Endodermal cell (in vitro differentiated cells): ENCODE measurements around the gene KCNH6. TPM values are rescaled to one million over a fixed set of nuclear protein-coding genes. Genes with fewer than 3 reads are reported as not detected.

Experiments used
- DNase-seq: peaks from one replicate; pipeline ENCODE4 v3.0.0-alpha.2; 2017
- H3K27ac ChIP-seq: 2 replicates; pipeline ENCODE4 v1.5.1; 2013; ENCODE audit warnings: mild to moderate bottlenecking, low read depth, low read length, moderate library complexity
- H3K27me3 ChIP-seq: 2 replicates; pipeline ENCODE4 v1.6.1; 2013; ENCODE audit warnings: mild to moderate bottlenecking, low read length, moderate library complexity; ENCODE audit not compliant: insufficient read depth, control insufficient read depth, poor library complexity, severe bottlenecking
- H3K36me3 ChIP-seq: 2 replicates; pipeline ENCODE4 v1.7.0; 2013; ENCODE audit warnings: mild to moderate bottlenecking, low read length, moderate library complexity; ENCODE audit not compliant: control insufficient read depth, insufficient read depth
- H3K4me1 ChIP-seq: one replicate; pipeline ENCODE4 v1.7.0; 2013; ENCODE audit warnings: low read length; ENCODE audit not compliant: control insufficient read depth, insufficient read depth
- H3K4me3 ChIP-seq: 2 replicates; pipeline ENCODE4 v1.5.1; 2013; ENCODE audit warnings: mild to moderate bottlenecking, low read length, moderate library complexity
- H3K9ac ChIP-seq: 2 replicates; pipeline ENCODE4 v1.6.1; 2013; ENCODE audit warnings: mild to moderate bottlenecking, low read length, moderate library complexity; ENCODE audit not compliant: poor library complexity, severe bottlenecking; ENCODE audit errors: extremely low read depth
- H3K9me3 ChIP-seq: 2 replicates; pipeline ENCODE4 v1.6.1; 2013; ENCODE audit warnings: mild to moderate bottlenecking, low read length, moderate library complexity; ENCODE audit not compliant: control insufficient read depth
- H3K27ac Mint-ChIP-seq: 2 replicates; pipeline ENCODE4 v1.8.0; 2020; ENCODE audit warnings: mixed read lengths
- H3K27me3 Mint-ChIP-seq: 2 replicates; pipeline ENCODE4 v1.8.0; 2021; ENCODE audit warnings: mild to moderate bottlenecking, mixed read lengths; ENCODE audit not compliant: insufficient read depth
- H3K36me3 Mint-ChIP-seq: 2 replicates; pipeline ENCODE4 v1.8.0; 2020; ENCODE audit warnings: low read depth, mixed read lengths
- H3K4me1 Mint-ChIP-seq: 2 replicates; pipeline ENCODE4 v1.8.0; 2020; ENCODE audit warnings: mixed read lengths
- H3K4me3 Mint-ChIP-seq: 2 replicates; pipeline ENCODE4 v1.8.0; 2020; ENCODE audit warnings: mild to moderate bottlenecking, moderate library complexity, mixed read lengths
- H3K9me3 Mint-ChIP-seq: 2 replicates; pipeline ENCODE4 v1.8.0; 2020; ENCODE audit warnings: mild to moderate bottlenecking, mixed read lengths
- WGBS, 2 experiments: methylation state at CpG; one replicate each; pipeline versions ENCODE4 v1.1.5 to v1.1.7; 2013; ENCODE audit warnings: missing lambda C conversion rate in 2 of 2, mixed read lengths in 1 of 2; ENCODE audit not compliant: insufficient coverage in 1 of 2, insufficient read length in 1 of 2; 5-methylcytosine and 5-hydroxymethylcytosine counted together
- total RNA-seq, 2 donors: library from RNA; stranded (reverse); fragmentation: NEBNext Ultra II Directional in 1 of 2; extraction: Animal tissue kit (Norgen Biotek cat#: 25700) in 1 of 2; gene quantifications; 2 replicates in 1 of 2; 3 replicates in 1 of 2; pipeline ENCODE4 v1.2.1, GENCODE V29; 2021
- TF ChIP-seq, protein P1 (sequence below): fragments of 200-600 bp; sonication (generic); conservative IDR thresholded peaks from 2 replicates; pipeline ENCODE4 v1.5.0; 2021; ENCODE audit warnings: antibody characterized with exemption, mild to moderate bottlenecking

Gene KCNH6
- total RNA-seq, 2 donors from 2014 or later: 0.79 to 0.95 TPM

DNA sequence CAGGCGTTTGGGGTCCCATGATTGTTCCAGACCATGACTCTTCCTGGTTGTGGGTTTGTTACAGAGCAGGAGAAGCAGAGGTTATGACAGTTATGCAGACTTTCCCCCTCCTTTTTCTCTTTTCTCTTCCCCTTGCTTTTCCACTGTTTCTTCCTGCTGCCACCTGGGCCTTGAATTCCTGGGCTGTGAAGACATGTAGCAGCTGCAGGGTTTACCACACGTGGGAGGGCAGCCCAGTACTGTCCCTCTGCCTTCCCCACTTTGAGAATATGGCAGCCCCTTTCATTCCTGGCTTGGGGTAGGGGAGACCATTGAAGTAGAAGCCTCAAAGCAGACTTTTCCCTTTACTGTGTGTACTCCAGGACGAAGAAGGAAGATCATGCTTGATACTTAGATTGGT, 69.6 kb downstream of the KCNH6 start:
- Histone ChIP-seq H3K9ac (no peak overlapping the region), H3K4me1 (no peaks in the 10 kb centered on the region), H3K27ac (no peak overlapping the region), H3K27me3 (no peaks in the 10 kb centered on the region), H3K36me3 (peaks cover 42% of the 10 kb centered on the region), H3K4me3 (no peak overlapping the region), H3K9me3 (no peaks in the 10 kb centered on the region)
- H3K4me3 Mint-ChIP-seq: no peak overlapping the region
- no peaks in the 10 kb centered on the region for H3K4me1 Mint-ChIP-seq
- WGBS, 2 experiments: 90 to 92% methylated on average over 3 of the region's 3 CpGs
- no peaks in the 10 kb centered on the region for H3K9me3 Mint-ChIP-seq
- H3K36me3 Mint-ChIP-seq: peaks cover 43% of the 10 kb centered on the region
- DNase-seq: no peak
- no peaks in the 10 kb centered on the region for H3K27me3 Mint-ChIP-seq
- H3K27ac Mint-ChIP-seq: no peak overlapping the region
- TF ChIP-seq, protein P1, sequence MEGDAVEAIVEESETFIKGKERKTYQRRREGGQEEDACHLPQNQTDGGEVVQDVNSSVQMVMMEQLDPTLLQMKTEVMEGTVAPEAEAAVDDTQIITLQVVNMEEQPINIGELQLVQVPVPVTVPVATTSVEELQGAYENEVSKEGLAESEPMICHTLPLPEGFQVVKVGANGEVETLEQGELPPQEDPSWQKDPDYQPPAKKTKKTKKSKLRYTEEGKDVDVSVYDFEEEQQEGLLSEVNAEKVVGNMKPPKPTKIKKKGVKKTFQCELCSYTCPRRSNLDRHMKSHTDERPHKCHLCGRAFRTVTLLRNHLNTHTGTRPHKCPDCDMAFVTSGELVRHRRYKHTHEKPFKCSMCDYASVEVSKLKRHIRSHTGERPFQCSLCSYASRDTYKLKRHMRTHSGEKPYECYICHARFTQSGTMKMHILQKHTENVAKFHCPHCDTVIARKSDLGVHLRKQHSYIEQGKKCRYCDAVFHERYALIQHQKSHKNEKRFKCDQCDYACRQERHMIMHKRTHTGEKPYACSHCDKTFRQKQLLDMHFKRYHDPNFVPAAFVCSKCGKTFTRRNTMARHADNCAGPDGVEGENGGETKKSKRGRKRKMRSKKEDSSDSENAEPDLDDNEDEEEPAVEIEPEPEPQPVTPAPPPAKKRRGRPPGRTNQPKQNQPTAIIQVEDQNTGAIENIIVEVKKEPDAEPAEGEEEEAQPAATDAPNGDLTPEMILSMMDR: no peak

DNA sequence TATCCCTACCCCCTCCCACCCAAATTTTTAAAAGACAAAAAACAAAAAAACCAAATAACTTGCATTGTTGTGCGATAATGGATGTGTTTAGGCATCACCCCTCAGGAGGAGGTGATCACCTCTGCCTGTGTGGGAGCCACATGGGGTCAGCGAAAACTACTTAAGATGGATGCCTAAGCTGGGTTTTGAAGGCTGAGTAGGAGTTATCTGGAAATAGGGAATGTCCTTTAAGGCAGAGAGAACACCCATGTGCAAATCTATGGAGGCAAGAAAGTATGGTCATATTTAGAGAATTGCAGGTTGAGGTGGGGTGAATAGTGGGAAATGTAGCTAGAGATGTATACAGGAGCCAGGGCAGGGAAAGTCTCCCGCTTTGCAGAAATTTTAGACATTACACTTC, 72.0 kb downstream of the KCNH6 start:
- Histone ChIP-seq H3K9me3 (no peaks in the 10 kb centered on the region), H3K36me3 (peaks cover 24% of the 10 kb centered on the region), H3K27me3 (no peaks in the 10 kb centered on the region), H3K9ac (no peak overlapping the region), H3K4me1 (no peaks in the 10 kb centered on the region), H3K4me3 (no peak overlapping the region), H3K27ac (no peak overlapping the region)
- Mint-ChIP-seq H3K27ac (no peak overlapping the region), H3K27me3 (no peaks in the 10 kb centered on the region), H3K36me3 (peaks cover 25% of the 10 kb centered on the region), H3K9me3 (no peaks in the 10 kb centered on the region), H3K4me1 (peaks cover 2% of the 10 kb centered on the region), H3K4me3 (no peak overlapping the region)
- WGBS, 2 experiments: 88 to 100% methylated on average over 3 of the region's 3 CpGs
- DNase-seq: no peak
- TF ChIP-seq, protein P1: no peak

Other genes with a start within 250 kb of the KCNH6 start
- gene CYB561, start 77.1 kb upstream of the KCNH6 start, total RNA-seq: 10 to 100 TPM; 24.4 to 27.5 TPM
- gene ACE, start 46.3 kb upstream of the KCNH6 start, total RNA-seq: 10 to 100 TPM in 1 of 2 donors, 1 to 10 TPM in 1; 4.6 to 12.5 TPM
- 100 to 1,000 TPM in 1 of 2 donors, 10 to 100 TPM in 1; 96.0 to 114 TPM for gene DCAF7, start 27.1 kb downstream of the KCNH6 start, total RNA-seq
- 10 to 100 TPM; 19.6 to 20.3 TPM for gene TACO1, start 77.5 kb downstream of the KCNH6 start, total RNA-seq
- 10 to 100 TPM; 19.9 to 23.3 TPM for gene MAP3K3, start 99.1 kb downstream of the KCNH6 start, total RNA-seq
- gene LIMD2, start 176.8 kb downstream of the KCNH6 start, total RNA-seq: 100 to 1,000 TPM in 1 of 2 donors, 10 to 100 TPM in 1; 97.5 to 111 TPM
- 10 to 100 TPM; 49.7 to 73.1 TPM for gene STRADA, start 218.4 kb downstream of the KCNH6 start, total RNA-seq